T-helper 17 cell (primary cell): ENCODE data around the gene GADD45A. TPM values are rescaled to one million over a fixed set of nuclear protein-coding genes. Genes with fewer than 3 reads are reported as not detected.
"Not testable (repeated sequence)": the region's sequence is repeated elsewhere in the genome, so short reads cannot be mapped to it uniquely, and the experiment has no call there.

Source experiments
- ATAC-seq: fragments of 150-1000 bp; cut with Tn5 transposase; 2 replicates; pipeline ENCODE4 v1.10.0; 2021; ENCODE audit warnings: mild to moderate bottlenecking, moderate library complexity
- DNase-seq, 3 donors: peaks; one replicate each; pipeline versions ENCODE4 v3.0.0 to v3.0.0-alpha.2; 2020 to 2021
- H3K9me3 ChIP-seq: one replicate; pipeline ENCODE4 v1.7.0; 2013; ENCODE audit warnings: low read length, mild to moderate bottlenecking; ENCODE audit not compliant: control insufficient read depth, poor library complexity, severe bottlenecking
- H3K27ac Mint-ChIP-seq: one replicate; pipeline ENCODE4 v1.8.0; 2022; ENCODE audit warnings: mild to moderate bottlenecking, moderate library complexity, mixed read lengths
- H3K27me3 Mint-ChIP-seq: one replicate; pipeline ENCODE4 v1.8.0; 2022; ENCODE audit warnings: mixed read lengths
- H3K36me3 Mint-ChIP-seq: one replicate; pipeline ENCODE4 v1.8.0; 2022; ENCODE audit warnings: low read depth, mixed read lengths
- H3K4me1 Mint-ChIP-seq: one replicate; pipeline ENCODE4 v1.8.0; 2022; ENCODE audit warnings: mild to moderate bottlenecking, mixed read lengths
- H3K4me3 Mint-ChIP-seq: one replicate; pipeline ENCODE4 v1.8.0; 2022; ENCODE audit warnings: mild to moderate bottlenecking, moderate library complexity, mixed read lengths
- total RNA-seq, 4 donors: library from RNA in 2 of 4; stranded (reverse) in 2 of 4; gene quantifications; one replicate each; pipeline ENCODE4 v1.2.3 and lab custom pipeline; 2022 to 2026

Gene GADD45A
- total RNA-seq, 2 donors from 2014 or later, result 25.4 to 65.6 TPM

- H3K4me3 Mint-ChIP-seq, result no peak overlapping the region
- ATAC-seq (no peak), DNase-seq (no peak)
- H3K4me1 Mint-ChIP-seq, result peaks cover 6% of the 10 kb centered on the region
- H3K27ac Mint-ChIP-seq, result no peak overlapping the region
- H3K9me3 ChIP-seq, result no peaks in the 10 kb centered on the region
- H3K27me3 Mint-ChIP-seq, result peaks cover 24% of the 10 kb centered on the region
- H3K36me3 Mint-ChIP-seq, result peaks cover under 1% of the 10 kb centered on the region
These were observed 32.2 kb upstream of the GADD45A start for GRCh38 chr1:67652800-67653199.

DNA sequence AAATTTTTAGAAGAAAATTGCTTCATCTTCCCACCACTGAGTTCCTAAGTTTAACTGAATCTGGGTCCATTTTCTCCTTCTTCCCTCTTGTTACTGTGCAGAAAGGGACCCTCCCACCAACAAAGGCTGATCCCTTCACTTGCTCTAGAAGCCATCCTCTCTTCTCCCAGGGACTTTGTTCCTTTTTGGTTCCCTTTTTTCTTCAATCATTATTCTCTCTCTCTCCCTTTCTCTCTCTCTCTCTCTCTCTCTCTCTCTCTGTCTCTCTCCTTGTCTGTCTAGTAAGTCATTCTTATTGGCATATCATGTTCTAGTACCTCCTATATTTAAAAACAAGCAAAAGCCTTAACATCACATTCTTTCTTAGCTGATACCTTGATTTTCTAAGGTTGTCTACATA, 31.7 kb upstream of the GADD45A start:
- DNase-seq (no peak), ATAC-seq (no peak)
- Mint-ChIP-seq H3K4me3 (no peak overlapping the region), H3K4me1 (peaks cover 6% of the 10 kb centered on the region), H3K27ac (no peak overlapping the region), H3K36me3 (peaks cover 2% of the 10 kb centered on the region), H3K27me3 (peaks cover 29% of the 10 kb centered on the region)
- no peaks in the 10 kb centered on the region for H3K9me3 ChIP-seq

DNA sequence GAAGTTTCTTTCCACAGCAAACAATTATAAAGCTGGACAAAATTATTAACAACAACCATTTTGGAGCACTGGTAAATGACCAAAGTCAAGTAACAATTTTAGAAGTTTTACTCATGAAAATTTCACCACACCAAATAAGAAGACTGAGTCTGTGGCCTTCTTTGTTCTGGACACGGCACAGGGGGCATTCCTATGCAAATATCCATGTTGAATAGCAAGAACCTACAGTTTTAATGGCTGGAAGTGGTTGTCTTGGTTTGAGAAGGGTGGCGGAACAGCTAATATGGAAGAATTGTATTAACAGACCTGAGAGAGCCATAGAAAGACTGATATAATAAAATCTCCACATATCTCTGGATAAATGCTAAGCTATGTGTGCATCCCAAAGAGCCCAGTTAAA, 29.4 kb upstream of the GADD45A start:
- Mint-ChIP-seq H3K27me3 (peaks cover 44% of the 10 kb centered on the region), H3K36me3 (peaks cover 5% of the 10 kb centered on the region), H3K4me1 (peaks cover 6% of the 10 kb centered on the region), H3K4me3 (no peak overlapping the region), H3K27ac (no peak overlapping the region)
- no peak for ATAC-seq
- no peak for DNase-seq
- H3K9me3 ChIP-seq, result no peaks in the 10 kb centered on the region

GRCh38 chr1:67657152-67657551, 27.8 kb upstream of the GADD45A start:
- H3K36me3 Mint-ChIP-seq, H3K4me3 Mint-ChIP-seq, H3K27ac Mint-ChIP-seq, H3K4me1 Mint-ChIP-seq, ATAC-seq, H3K9me3 ChIP-seq, DNase-seq: not testable (repeated sequence)
- peaks cover 49% of the 10 kb centered on the region for H3K27me3 Mint-ChIP-seq

GRCh38 chr1:67659229-67659628, 25.8 kb upstream of the GADD45A start:
- H3K27me3 Mint-ChIP-seq, result peaks cover 49% of the 10 kb centered on the region
- peaks cover 9% of the 10 kb centered on the region for H3K36me3 Mint-ChIP-seq
- H3K4me3 Mint-ChIP-seq, result no peak overlapping the region
- no peaks in the 10 kb centered on the region for H3K4me1 Mint-ChIP-seq
- no peak for DNase-seq
- ATAC-seq, result no peak
- no peak overlapping the region for H3K27ac Mint-ChIP-seq
- no peaks in the 10 kb centered on the region for H3K9me3 ChIP-seq

- no peaks in the 10 kb centered on the region for H3K4me1 Mint-ChIP-seq
- H3K9me3 ChIP-seq, result no peaks in the 10 kb centered on the region
- H3K27me3 Mint-ChIP-seq, result peaks cover 48% of the 10 kb centered on the region
- H3K4me3 Mint-ChIP-seq, result no peak overlapping the region
- DNase-seq (no peak), ATAC-seq (no peak)
- peaks cover 8% of the 10 kb centered on the region for H3K36me3 Mint-ChIP-seq
- no peak overlapping the region for H3K27ac Mint-ChIP-seq
These were observed 22.1 kb upstream of the GADD45A start for GRCh38 chr1:67662884-67663283.

DNA sequence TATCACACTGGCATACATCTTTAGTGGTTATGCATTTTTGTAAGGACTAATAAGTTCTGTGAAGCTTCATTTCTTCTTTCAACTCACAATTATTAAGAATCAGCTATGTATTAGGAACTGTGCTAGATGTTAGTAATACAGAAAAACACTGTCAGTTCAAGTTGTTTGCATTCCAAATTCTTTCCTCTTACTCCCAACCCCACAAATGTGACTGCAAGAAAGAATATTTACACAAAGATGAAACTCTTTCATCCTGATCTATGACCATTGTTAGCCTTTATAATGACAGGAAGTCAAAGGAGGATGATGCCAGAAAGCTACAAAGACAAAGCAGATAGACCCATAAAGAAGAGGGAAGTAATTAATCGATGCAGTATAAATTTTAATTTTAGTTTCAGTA, 21.0 kb upstream of the GADD45A start:
- H3K4me3 Mint-ChIP-seq, result no peak overlapping the region
- no peak overlapping the region for H3K27ac Mint-ChIP-seq
- ATAC-seq (no peak), DNase-seq (no peak)
- peaks cover 4% of the 10 kb centered on the region for H3K36me3 Mint-ChIP-seq
- no peaks in the 10 kb centered on the region for H3K4me1 Mint-ChIP-seq
- peaks cover 48% of the 10 kb centered on the region for H3K27me3 Mint-ChIP-seq
- no peaks in the 10 kb centered on the region for H3K9me3 ChIP-seq

DNA sequence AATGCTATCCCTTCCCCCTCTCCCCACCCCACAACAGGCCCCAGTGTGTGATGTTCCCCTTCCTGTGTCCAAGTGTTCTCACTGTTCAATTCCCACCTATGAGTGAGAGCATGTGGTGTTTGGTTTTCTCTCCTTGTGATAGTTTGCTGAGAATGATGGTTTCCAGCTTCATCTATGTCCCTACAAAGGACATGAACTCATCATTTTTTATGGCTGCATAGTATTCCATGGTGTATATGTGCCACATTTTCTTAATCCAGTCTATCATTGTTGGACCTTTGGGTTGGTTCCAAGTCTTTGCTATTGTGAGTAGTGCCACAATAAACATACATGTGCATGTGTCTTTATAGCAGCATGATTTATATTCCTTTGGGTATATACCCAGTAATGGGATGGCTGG, 19.7 kb upstream of the GADD45A start:
- not testable (repeated sequence) for ATAC-seq, H3K4me1 Mint-ChIP-seq, H3K9me3 ChIP-seq, H3K36me3 Mint-ChIP-seq, H3K4me3 Mint-ChIP-seq, H3K27ac Mint-ChIP-seq, DNase-seq
- peaks cover 36% of the 10 kb centered on the region for H3K27me3 Mint-ChIP-seq

- no peaks in the 10 kb centered on the region for H3K9me3 ChIP-seq
- H3K27me3 Mint-ChIP-seq, result peaks cover 34% of the 10 kb centered on the region
- no peak for DNase-seq
- H3K4me3 Mint-ChIP-seq, result no peak overlapping the region
- no peak for ATAC-seq
- H3K27ac Mint-ChIP-seq, result no peak overlapping the region
- H3K4me1 Mint-ChIP-seq, result no peaks in the 10 kb centered on the region
- H3K36me3 Mint-ChIP-seq, result peaks cover under 1% of the 10 kb centered on the region
These were observed 18.4 kb upstream of the GADD45A start for GRCh38 chr1:67666636-67667035.

- peaks cover 21% of the 10 kb centered on the region for H3K27me3 Mint-ChIP-seq
- no peak for DNase-seq
These were observed 16.3 kb upstream of the GADD45A start for GRCh38 chr1:67668660-67669059.

DNA sequence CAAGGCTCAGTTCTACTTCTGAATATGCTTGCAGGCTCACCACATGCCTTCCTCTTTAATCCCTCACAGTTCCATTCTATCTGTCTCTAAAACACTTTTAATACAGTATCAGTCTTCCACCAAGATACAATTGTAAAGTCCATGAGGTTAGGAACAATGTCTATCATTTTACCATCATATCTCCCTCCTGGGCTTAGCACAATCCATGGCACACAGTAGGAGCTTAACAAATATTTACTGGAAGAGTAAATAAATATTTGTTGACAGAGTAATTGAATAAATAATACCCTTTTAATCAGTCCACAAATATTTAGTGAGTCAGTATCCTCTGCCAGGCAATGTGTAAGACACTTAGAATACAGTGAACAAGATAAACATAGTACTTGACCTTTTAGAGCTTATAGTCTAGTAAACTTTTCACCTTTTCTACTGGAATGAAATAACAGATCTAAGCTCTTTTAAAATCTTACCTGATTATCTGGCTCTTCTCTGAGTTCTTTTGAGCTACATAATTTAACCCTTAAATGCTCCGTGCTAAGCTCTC, 12.7 kb upstream of the GADD45A start:
- peaks cover 21% of the 10 kb centered on the region for H3K27me3 Mint-ChIP-seq
- H3K4me3 Mint-ChIP-seq, result no peak overlapping the region
- peaks cover 14% of the 10 kb centered on the region for H3K4me1 Mint-ChIP-seq
- no peak for ATAC-seq
- H3K27ac Mint-ChIP-seq, result no peak overlapping the region
- no peak for DNase-seq
- H3K36me3 Mint-ChIP-seq, result no peaks in the 10 kb centered on the region
- H3K9me3 ChIP-seq, result no peaks in the 10 kb centered on the region

More at GRCh38 chr1:67668660-67669059, 16.3 kb upstream of the GADD45A start:
- no peak overlapping the region for H3K27ac Mint-ChIP-seq
- no peak for ATAC-seq
- H3K36me3 Mint-ChIP-seq, result no peaks in the 10 kb centered on the region
- peaks cover 2% of the 10 kb centered on the region for H3K4me1 Mint-ChIP-seq
- H3K4me3 Mint-ChIP-seq, result no peak overlapping the region
- H3K9me3 ChIP-seq, result no peaks in the 10 kb centered on the region

GRCh38 chr1:67673468-67674201, 11.4 kb upstream of the GADD45A start:
- Mint-ChIP-seq H3K4me1 (peaks cover 14% of the 10 kb centered on the region), H3K27ac (no peak overlapping the region), H3K36me3 (no peaks in the 10 kb centered on the region), H3K4me3 (peak overlapping the region; percentile 55), H3K27me3 (peaks cover 15% of the 10 kb centered on the region)
- DNase-seq, result no peak
- no peaks in the 10 kb centered on the region for H3K9me3 ChIP-seq
- ATAC-seq, result no peak

DNA sequence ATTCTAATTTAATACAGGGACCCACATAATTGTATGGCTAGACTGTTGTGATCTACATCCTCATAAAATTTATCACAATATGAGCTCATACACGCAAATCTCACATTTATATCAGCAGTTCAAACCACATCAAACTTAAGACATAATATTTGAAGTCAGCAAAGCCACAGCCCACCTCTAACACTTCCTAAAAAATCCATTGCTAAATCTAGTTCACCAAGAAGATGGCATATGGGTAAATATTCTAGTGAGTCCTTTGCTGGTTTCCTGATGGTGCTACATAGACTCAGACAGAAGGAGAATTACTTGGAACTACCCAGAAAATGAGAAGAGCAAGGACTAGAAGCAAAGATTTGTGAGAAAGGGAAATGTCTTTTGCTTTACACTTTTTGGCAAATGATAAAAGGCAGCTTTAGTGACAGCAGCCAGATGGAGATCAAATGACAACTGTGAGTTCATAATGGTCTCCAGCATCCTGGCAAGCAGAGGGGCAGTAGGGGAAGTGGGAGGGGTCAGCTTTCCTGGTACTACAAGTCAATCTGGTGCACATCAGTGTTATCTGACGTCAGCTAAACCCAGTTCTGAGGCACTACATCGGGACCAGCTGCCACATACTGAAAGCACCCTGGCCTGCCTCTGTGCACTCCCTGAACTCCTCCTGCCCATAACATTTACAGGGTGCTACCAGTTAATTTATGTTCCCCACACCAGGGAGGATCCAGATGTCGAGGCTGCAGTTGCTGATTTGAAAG, 10.6 kb upstream of the GADD45A start:
- DNase-seq (peak in 2 of 3 donors; percentile 7 to 20), ATAC-seq (peak; percentile 85)
- H3K27me3 Mint-ChIP-seq, result peaks cover 11% of the 10 kb centered on the region
- peak overlapping the region; percentile 55 for H3K4me3 Mint-ChIP-seq
- no peaks in the 10 kb centered on the region for H3K36me3 Mint-ChIP-seq
- H3K4me1 Mint-ChIP-seq, result peaks cover 14% of the 10 kb centered on the region
- peak overlapping the region; percentile 70 for H3K27ac Mint-ChIP-seq
- no peaks in the 10 kb centered on the region for H3K9me3 ChIP-seq
